Measurements from ENCODE around the gene S100A14. TPM values are rescaled to one million over a fixed set of nuclear protein-coding genes. Genes with fewer than 3 reads are reported as not detected.

Gene S100A14
- total and polyA plus RNA-seq, 2 experiments from 2014 or later, result 0.31 to 2.1 TPM

- in situ Hi-C loops (cut with MboI), result no loop called here
- Histone ChIP-seq H3K27ac (no peak overlapping the region; the same call in 1 of the 2 replicates), H3K9me3 (ENCODE audit: low read depth) (no peaks in the 10 kb centered on the region), H3K79me2 (ENCODE audit: insufficient read depth) (peaks cover 43% of the 10 kb centered on the region), H3K9me2 (ENCODE audit: insufficient read depth) (no peaks in the 10 kb centered on the region), H3K36me3 (ENCODE audit: low read depth) (peaks cover 25% of the 10 kb centered on the region), H3K4me3 (peak overlapping the region; percentile 100), H4K20me1 (ENCODE audit: insufficient read depth) (no peaks in the 10 kb centered on the region), H2AFZ (peak overlapping the region; percentile 55; the same call in 1 of the 2 replicates), H3K9ac (no peak overlapping the region), H3K27me3 (replicated peaks; ENCODE audit: insufficient read depth) (no peaks in the 10 kb centered on the region), H3F3A (ENCODE audit: insufficient read depth) (peaks cover 22% of the 10 kb centered on the region; the same call in 1 of the 2 replicates), H3K4me1 (ENCODE audit: insufficient read depth) (0 out of 2 replicates have a peak, but pooled peaks cover 12% of the 10 kb centered on the region), H3K4me2 (ENCODE audit: unreplicated experiment) (peak overlapping the region; percentile 47)
- no peak for TF ChIP-seq EZH2 (IDR thresholded peaks at IDR 0.05; ENCODE audit: insufficient read depth, poor library complexity, severe bottlenecking)
- no peak for TF ChIP-seq EZH2phosphoT487 (IDR thresholded peaks at IDR 0.05; ENCODE audit: insufficient read depth, low read depth)
- 62 to 63% methylated on average over 18 of the region's 18 CpGs for WGBS, 2 experiments (ENCODE audit: low coverage in 1 of 2, low lambda C conversion rate in 2 of 2, missing lambda C conversion rate in 2 of 2)
- no peak for DNase-seq
Observed at GRCh38 chr1:153633161-153633753, 17.1 kb upstream of the S100A14 start.

GRCh38 chr1:153631047-153632022, 15.2 kb upstream of the S100A14 start:
- H3K27me3 ChIP-seq (replicated peaks; ENCODE audit: insufficient read depth), result no peaks in the 10 kb centered on the region
- peak; percentile 17 for DNase-seq
- peaks cover 6% of the 10 kb centered on the region for H3K36me3 ChIP-seq (ENCODE audit: low read depth)
- no peak overlapping the region for H3K4me2 ChIP-seq (ENCODE audit: unreplicated experiment)
- no peak overlapping the region for H3K4me3 ChIP-seq
- H4K20me1 ChIP-seq (ENCODE audit: insufficient read depth), result no peaks in the 10 kb centered on the region
- no peak overlapping the region for H2AFZ ChIP-seq
- H3K9ac ChIP-seq, result no peak overlapping the region
- peaks cover 12% of the 10 kb centered on the region; the same call in 1 of the 2 replicates for H3F3A ChIP-seq (ENCODE audit: insufficient read depth)
- 72 to 73% methylated on average over 7 to 10 of the region's 10 CpGs for whole genome bisulfite sequencing, 2 experiments (ENCODE audit: low coverage in 1 of 2, low lambda C conversion rate in 2 of 2, missing lambda C conversion rate in 2 of 2)
- H3K9me3 ChIP-seq (ENCODE audit: low read depth), result no peaks in the 10 kb centered on the region
- 0 out of 2 replicates have a peak, but pooled peaks cover 12% of the 10 kb centered on the region for H3K4me1 ChIP-seq (ENCODE audit: insufficient read depth)
- peaks cover 28% of the 10 kb centered on the region for H3K79me2 ChIP-seq (ENCODE audit: insufficient read depth)
- H3K9me2 ChIP-seq (ENCODE audit: insufficient read depth), result no peaks in the 10 kb centered on the region
- 0 out of 2 replicates have a peak overlapping the region, but pooled peaks have one; percentile 1 for H3K27ac ChIP-seq
- TF ChIP-seq EZH2 (IDR thresholded peaks at IDR 0.05; ENCODE audit: insufficient read depth, poor library complexity, severe bottlenecking) (no peak), EZH2phosphoT487 (IDR thresholded peaks at IDR 0.05; ENCODE audit: insufficient read depth, low read depth) (no peak)
- in situ Hi-C loops (cut with MboI), result no loop called here

- H3K4me1 ChIP-seq (ENCODE audit: insufficient read depth), result peaks cover 17% of the 10 kb centered on the region; the same call in 1 of the 2 replicates
- no peak for DNase-seq
- H3K9me3 ChIP-seq (ENCODE audit: low read depth), result no peaks in the 10 kb centered on the region
- WGBS, 2 experiments (ENCODE audit: low coverage in 1 of 2, low lambda C conversion rate in 2 of 2, missing lambda C conversion rate in 2 of 2), result 80 to 93% methylated on average over 7 of the region's 7 CpGs
- no peak overlapping the region for H3K4me3 ChIP-seq
- H3K27ac ChIP-seq, result no peak overlapping the region
- no peaks in the 10 kb centered on the region for H3K9me2 ChIP-seq (ENCODE audit: insufficient read depth)
- no peak overlapping the region for H3K4me2 ChIP-seq (ENCODE audit: unreplicated experiment)
- no peak overlapping the region for H2AFZ ChIP-seq
- no peaks in the 10 kb centered on the region for H4K20me1 ChIP-seq (ENCODE audit: insufficient read depth)
- in situ Hi-C loops (cut with MboI), result no loop called here
- H3K27me3 ChIP-seq (replicated peaks; ENCODE audit: insufficient read depth), result no peaks in the 10 kb centered on the region
- no peak overlapping the region for H3K9ac ChIP-seq
- 0 out of 2 replicates have a peak, but pooled peaks cover 2% of the 10 kb centered on the region for H3K36me3 ChIP-seq (ENCODE audit: low read depth)
- peaks cover 9% of the 10 kb centered on the region; the same call in 1 of the 2 replicates for H3F3A ChIP-seq (ENCODE audit: insufficient read depth)
- peaks cover 28% of the 10 kb centered on the region for H3K79me2 ChIP-seq (ENCODE audit: insufficient read depth)
- no peak for TF ChIP-seq EZH2 (IDR thresholded peaks at IDR 0.05; ENCODE audit: insufficient read depth, poor library complexity, severe bottlenecking)
- TF ChIP-seq EZH2phosphoT487 (IDR thresholded peaks at IDR 0.05; ENCODE audit: insufficient read depth, low read depth), result no peak
Observed at GRCh38 chr1:153630384-153630783, 14.3 kb upstream of the S100A14 start.

- Histone ChIP-seq H3F3A (ENCODE audit: insufficient read depth) (peaks cover 9% of the 10 kb centered on the region; the same call in 1 of the 2 replicates), H3K9ac (no peak overlapping the region), H3K36me3 (ENCODE audit: low read depth) (0 out of 2 replicates have a peak, but pooled peaks cover 6% of the 10 kb centered on the region), H4K20me1 (ENCODE audit: insufficient read depth) (no peaks in the 10 kb centered on the region), H3K4me3 (no peak overlapping the region), H3K27me3 (replicated peaks; ENCODE audit: insufficient read depth) (no peaks in the 10 kb centered on the region), H3K27ac (no peak overlapping the region), H3K4me2 (ENCODE audit: unreplicated experiment) (no peak overlapping the region), H3K79me2 (ENCODE audit: insufficient read depth) (peaks cover 28% of the 10 kb centered on the region), H3K9me3 (ENCODE audit: low read depth) (no peaks in the 10 kb centered on the region), H3K4me1 (ENCODE audit: insufficient read depth) (peaks cover 17% of the 10 kb centered on the region; the same call in 1 of the 2 replicates), H2AFZ (no peak overlapping the region), H3K9me2 (ENCODE audit: insufficient read depth) (no peaks in the 10 kb centered on the region)
- peak; percentile 22 for DNase-seq
- 90 to 100% methylated on average over 1 of the region's 1 CpG for WGBS, 2 experiments (ENCODE audit: low coverage in 1 of 2, low lambda C conversion rate in 2 of 2, missing lambda C conversion rate in 2 of 2)
- in situ Hi-C loops (cut with MboI), result no loop called here
- no peak for TF ChIP-seq EZH2phosphoT487 (IDR thresholded peaks at IDR 0.05; ENCODE audit: insufficient read depth, low read depth)
- no peak for TF ChIP-seq EZH2 (IDR thresholded peaks at IDR 0.05; ENCODE audit: insufficient read depth, poor library complexity, severe bottlenecking)
Observed at GRCh38 chr1:153629971-153630370, 13.8 kb upstream of the S100A14 start.

Measured in GM23248 (cell line).